Measurements from ENCODE around the gene RASL10B.
"Not testable (repeated sequence)": the region's sequence is repeated elsewhere in the genome, so short reads cannot be mapped to it uniquely, and the experiment has no call there.

RASL10B gene

GRCh38 chr17:35731239-35731916 is at the start of gene RASL10B:
RASL10B (plus strand) TSS chr17:35731639; CDS start chr17:35735185, 3,546 bp downstream.
- no peak for DNase-seq

GRCh38 chr17:35683591-35683990 is 47.8 kb upstream of the RASL10B start:
- peak; percentile 27 for DNase-seq

GRCh38 chr17:35684055-35684802 is 47.2 kb upstream of the RASL10B start:
- no peak for DNase-seq

GRCh38 chr17:35692512-35693210 is 38.8 kb upstream of the RASL10B start:
- no peak for DNase-seq

GRCh38 chr17:35693662-35694061 is 37.8 kb upstream of the RASL10B start:
- no peak for DNase-seq

GRCh38 chr17:35694906-35695305 is 36.5 kb upstream of the RASL10B start:
- DNase-seq = no peak

GRCh38 chr17:35695613-35696012 is 35.8 kb upstream of the RASL10B start:
- no peak for DNase-seq

GRCh38 chr17:35698800-35699199 is 32.6 kb upstream of the RASL10B start:
- no peak for DNase-seq

GRCh38 chr17:35700150-35700549 is 31.3 kb upstream of the RASL10B start:
- DNase-seq = no peak

- no peak for DNase-seq
Measured at GRCh38 chr17:35701491-35701890, 29.9 kb upstream of the RASL10B start.

GRCh38 chr17:35703308-35703707 is 28.1 kb upstream of the RASL10B start:
- not testable (repeated sequence) for DNase-seq

GRCh38 chr17:35705230-35705629 is 26.2 kb upstream of the RASL10B start:
- DNase-seq = no peak

GRCh38 chr17:35705705-35706104 is 25.7 kb upstream of the RASL10B start:
- DNase-seq = no peak

GRCh38 chr17:35708149-35708548 is 23.3 kb upstream of the RASL10B start:
- DNase-seq = no peak

GRCh38 chr17:35708951-35709350 is 22.5 kb upstream of the RASL10B start:
- DNase-seq = peak; percentile 2

GRCh38 chr17:35709874-35710273 is 21.6 kb upstream of the RASL10B start:
- DNase-seq = no peak

- DNase-seq = no peak
Measured at GRCh38 chr17:35710950-35711349, 20.5 kb upstream of the RASL10B start.

GRCh38 chr17:35713069-35713728 is 18.2 kb upstream of the RASL10B start:
- no peak for DNase-seq

GRCh38 chr17:35714988-35715387 is 16.5 kb upstream of the RASL10B start:
- no peak for DNase-seq

GRCh38 chr17:35715416-35715815 is 16.0 kb upstream of the RASL10B start:
- DNase-seq = no peak

GRCh38 chr17:35716173-35716572 is 15.3 kb upstream of the RASL10B start:
- no peak for DNase-seq

- no peak for DNase-seq
Measured at GRCh38 chr17:35716897-35717465, 14.5 kb upstream of the RASL10B start.

- no peak for DNase-seq
Measured at GRCh38 chr17:35717475-35717874, 14.0 kb upstream of the RASL10B start.

Measured in GF-D8 (cell line).